ENCODE measurements around the gene FTH1. TPM values are rescaled to one million over a fixed set of nuclear protein-coding genes. Genes with fewer than 3 reads are reported as not detected.

The FTH1 gene
- total and polyA plus RNA-seq, 2 of the 13 experiments (the other 11 are each of a cell fraction or from before 2014, with no cell fraction given), result 607 to 760 TPM

- TF ChIP-seq TFE3 (CRISPR knock-in tag; IDR thresholded peaks at IDR 0.05) (peak; percentile 54; the same call in 1 of the 2 replicates), ZNF75D (CRISPR knock-in tag; IDR thresholded peaks at IDR 0.05; ENCODE audit: borderline replicate concordance) (no peak), TCF7 (IDR thresholded peaks at IDR 0.05; ENCODE audit: low read depth) (no peak), ZNF644 (CRISPR knock-in tag; IDR thresholded peaks at IDR 0.05; ENCODE audit: low read depth) (0 out of 2 replicates have a peak, but pooled peaks have one; percentile 36), ZNF646 (CRISPR knock-in tag; IDR thresholded peaks at IDR 0.05) (no peak), ZNF598 (CRISPR knock-in tag; IDR thresholded peaks at IDR 0.05; ENCODE audit: borderline replicate concordance) (no peak), PHF8 (CRISPR knock-in tag; IDR thresholded peaks at IDR 0.05) (no peak), SMC3 (IDR thresholded peaks at IDR 0.05; ENCODE audit: low read length) (peak; percentile 38; the same call in 1 of the 2 replicates), RXRB (CRISPR knock-in tag; IDR thresholded peaks at IDR 0.05; ENCODE audit: borderline replicate concordance) (peak; percentile 35; the same call in 1 of the 2 replicates), ZNF597 (CRISPR knock-in tag; IDR thresholded peaks at IDR 0.05) (no peak), ZSCAN25 (CRISPR knock-in tag; IDR thresholded peaks at IDR 0.05) (no peak), SKI (IDR thresholded peaks at IDR 0.05; ENCODE audit: partially characterized antibody) (no peak), ZNF687 (CRISPR knock-in tag; IDR thresholded peaks at IDR 0.05) (peak; percentile 17; the same call in 1 of the 2 replicates), ZMYM3 (CRISPR knock-in tag; IDR thresholded peaks at IDR 0.05) (peak; percentile 29; the same call in 1 of the 2 replicates), NR2F6 (IDR thresholded peaks at IDR 0.05) (no peak), NR2F6 (CRISPR knock-in tag; IDR thresholded peaks at IDR 0.05) (0 out of 2 replicates have a peak, but pooled peaks have one; percentile 10), MTF2 (CRISPR knock-in tag; IDR thresholded peaks at IDR 0.05; ENCODE audit: borderline replicate concordance) (no peak), ZKSCAN1 (IDR thresholded peaks at IDR 0.05; ENCODE audit: low read length) (no peak)
Measured at GRCh38 chr11:61996933-61997332, 29.5 kb upstream of the FTH1 start (continued).

Data from HepG2 (cell line).